Measurements from ENCODE around the gene ZCCHC18.

Gene ZCCHC18

GRCh38 chrX:104085477-104085876 is 26.8 kb upstream of the ZCCHC18 start:
- H3K9me3 ChIP-seq (ENCODE audit: control insufficient read depth, insufficient read depth, low read depth, low read length): no peaks in the 10 kb centered on the region
- CTCF ChIA-PET: interaction anchor here (0.6 kb wide), 1 partner anchor 109 kb away, joined by 3 read pairs; no protein-coding TSS in a partner anchor
- no peak overlapping the region for H3K27ac ChIP-seq (ENCODE audit: extremely low read depth, low read depth, low read length)
- H3K4me1 ChIP-seq (ENCODE audit: control insufficient read depth, insufficient read depth, low read length): no peaks in the 10 kb centered on the region
- TF ChIP-seq IKZF3 (tag by site-specific recombination; IDR thresholded peaks at IDR 0.05): no peak
- no peak for TF ChIP-seq MEIS1 (CRISPR knock-in tag; IDR thresholded peaks at IDR 0.05; ENCODE audit: borderline replicate concordance)
- no peak for TF ChIP-seq ZNF133 (tag by site-specific recombination; IDR thresholded peaks at IDR 0.05)
- TF ChIP-seq ZNF175 (tag by site-specific recombination; IDR thresholded peaks at IDR 0.05): no peak
- TF ChIP-seq SP2 (tag by site-specific recombination; IDR thresholded peaks at IDR 0.05): no peak
- TF ChIP-seq ZNF211 (tag by site-specific recombination; IDR thresholded peaks at IDR 0.05; ENCODE audit: low read depth): no peak
- no peak for TF ChIP-seq ZBTB7A (tag by site-specific recombination; IDR thresholded peaks at IDR 0.05; ENCODE audit: low read depth)
- no peak for TF ChIP-seq SETDB1 (IDR thresholded peaks at IDR 0.05; ENCODE audit: insufficient read length, low read length)
- TF ChIP-seq ZNF26 (tag by site-specific recombination; IDR thresholded peaks at IDR 0.05): no peak
- TF ChIP-seq ZNF791 (tag by site-specific recombination; IDR thresholded peaks at IDR 0.05): no peak
- no peak for TF ChIP-seq HIC1 (tag by site-specific recombination; IDR thresholded peaks at IDR 0.05)
- TF ChIP-seq ZNF645 (tag by site-specific recombination; IDR thresholded peaks at IDR 0.05): no peak
- no peak for TF ChIP-seq ZNF184 (tag by site-specific recombination; IDR thresholded peaks at IDR 0.05)
- no peak for TF ChIP-seq PRDM1 (tag by site-specific recombination; IDR thresholded peaks at IDR 0.05)
- TF ChIP-seq ZNF521 (tag by site-specific recombination; IDR thresholded peaks at IDR 0.05): no peak
- TF ChIP-seq ZNF768 (tag by site-specific recombination; IDR thresholded peaks at IDR 0.05): no peak
- no peak for TF ChIP-seq EGR2 (tag by site-specific recombination; IDR thresholded peaks at IDR 0.05; ENCODE audit: low read depth)
- TF ChIP-seq ZNF560 (tag by site-specific recombination; IDR thresholded peaks at IDR 0.05; ENCODE audit: borderline replicate concordance): no peak
- no peak overlapping the region for H3K4me3 ChIP-seq (ENCODE audit: low read depth, low read length)
- H3K36me3 ChIP-seq (ENCODE audit: control insufficient read depth in 2 of 2, insufficient read depth in 1 of 2, low read length in 2 of 2): no peaks in the 10 kb centered on the region
- POLR2A ChIA-PET: no interaction called here

GRCh38 chrX:104085919-104086318 is 26.4 kb upstream of the ZCCHC18 start:
- ChIA-PET CTCF (interaction anchor here (0.6 kb wide), 1 partner anchor 109 kb away, joined by 3 read pairs; no protein-coding TSS in a partner anchor), POLR2A (no interaction called here)
- Histone ChIP-seq H3K4me3 (ENCODE audit: low read depth, low read length) (no peak overlapping the region), H3K36me3 (ENCODE audit: control insufficient read depth in 2 of 2, insufficient read depth in 1 of 2, low read length in 2 of 2) (no peaks in the 10 kb centered on the region), H3K9me3 (ENCODE audit: control insufficient read depth, insufficient read depth, low read depth, low read length) (no peaks in the 10 kb centered on the region), H3K27ac (ENCODE audit: extremely low read depth, low read depth, low read length) (no peak overlapping the region), H3K4me1 (ENCODE audit: control insufficient read depth, insufficient read depth, low read length) (no peaks in the 10 kb centered on the region)
- TF ChIP-seq KLF10 (tag by site-specific recombination; IDR thresholded peaks at IDR 0.05) (no peak), ZFP3 (tag by site-specific recombination; IDR thresholded peaks at IDR 0.05; ENCODE audit: low read depth) (no peak), ZNF473 (tag by site-specific recombination; IDR thresholded peaks at IDR 0.05) (no peak), ZNF426 (tag by site-specific recombination; IDR thresholded peaks at IDR 0.05) (no peak), ZBTB17 (tag by site-specific recombination; IDR thresholded peaks at IDR 0.05) (no peak), ZNF707 (tag by site-specific recombination; IDR thresholded peaks at IDR 0.05) (no peak), ZNF626 (tag by site-specific recombination; IDR thresholded peaks at IDR 0.05) (no peak), ZNF629 (tag by site-specific recombination; IDR thresholded peaks at IDR 0.05) (no peak), ZBTB20 (tag by site-specific recombination; IDR thresholded peaks at IDR 0.05) (no peak), PRDM10 (tag by site-specific recombination; IDR thresholded peaks at IDR 0.05) (no peak)

Data from HEK293 (cell line).